GM19035 (cell line): ENCODE measurements around the gene CEP72.
"Not testable (repeated sequence)": the region's sequence is repeated elsewhere in the genome, so short reads cannot be mapped to it uniquely, and the experiment has no call there.

Experiments
- ATAC-seq: cut with Tn5 transposase; IDR thresholded peaks from one replicate; pipeline ENCODE4 v1.9.1; 2021; ENCODE audit not compliant: unreplicated experiment

Gene CEP72

DNA sequence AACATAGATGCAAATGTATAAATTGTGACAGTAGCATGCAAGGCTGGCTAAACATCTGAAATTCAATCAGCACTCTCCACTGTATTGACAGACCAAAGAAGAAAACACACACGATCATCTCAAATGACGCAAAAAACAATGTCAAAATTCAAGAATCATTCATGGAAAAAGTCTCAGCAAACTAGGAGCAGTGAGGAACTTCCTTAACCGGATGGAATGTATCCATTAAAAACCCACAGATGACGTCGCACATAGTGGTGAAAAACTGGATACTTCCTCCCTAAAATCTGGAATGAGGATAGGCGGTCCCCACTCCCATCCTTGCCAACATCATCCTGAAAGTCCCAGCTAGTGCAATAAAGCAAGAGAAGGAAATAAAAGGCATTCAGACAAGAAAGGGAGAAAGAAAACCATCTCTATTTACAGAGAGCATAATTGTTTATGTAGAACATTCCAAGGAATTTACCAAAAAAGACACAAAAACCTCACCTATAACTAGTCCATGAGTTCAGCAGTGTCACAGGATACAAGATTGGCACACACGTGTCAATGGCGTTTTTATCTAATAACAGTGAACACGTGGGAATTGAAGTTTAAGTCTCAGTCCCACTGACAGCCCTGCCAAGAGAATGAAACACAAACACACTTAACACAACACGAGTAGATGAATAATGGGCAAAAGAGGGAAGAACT is 14.1 kb upstream of the CEP72 start:
- no peak for ATAC-seq

DNA sequence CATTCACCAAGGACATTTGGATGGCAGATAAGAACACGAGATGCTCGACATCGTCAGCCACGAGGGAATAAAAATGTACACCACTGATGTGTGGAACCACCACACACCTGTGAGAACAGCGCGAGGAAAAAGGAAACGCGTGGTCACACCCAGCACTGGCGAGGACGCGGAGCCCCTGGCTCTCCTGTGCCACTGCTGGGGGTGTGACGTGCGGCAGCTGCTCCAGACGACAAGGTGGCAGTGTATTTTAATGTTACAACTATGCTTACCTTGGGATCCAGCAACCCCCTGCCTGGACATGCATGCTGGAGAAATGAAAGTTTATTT is 13.6 kb upstream of the CEP72 start:
- ATAC-seq = no peak

- ATAC-seq = no peak
These were observed 11.1 kb upstream of the CEP72 start for GRCh38 chr5:600886-601541.

- no peak for ATAC-seq
These were observed 10.2 kb upstream of the CEP72 start for GRCh38 chr5:601771-602465.

DNA sequence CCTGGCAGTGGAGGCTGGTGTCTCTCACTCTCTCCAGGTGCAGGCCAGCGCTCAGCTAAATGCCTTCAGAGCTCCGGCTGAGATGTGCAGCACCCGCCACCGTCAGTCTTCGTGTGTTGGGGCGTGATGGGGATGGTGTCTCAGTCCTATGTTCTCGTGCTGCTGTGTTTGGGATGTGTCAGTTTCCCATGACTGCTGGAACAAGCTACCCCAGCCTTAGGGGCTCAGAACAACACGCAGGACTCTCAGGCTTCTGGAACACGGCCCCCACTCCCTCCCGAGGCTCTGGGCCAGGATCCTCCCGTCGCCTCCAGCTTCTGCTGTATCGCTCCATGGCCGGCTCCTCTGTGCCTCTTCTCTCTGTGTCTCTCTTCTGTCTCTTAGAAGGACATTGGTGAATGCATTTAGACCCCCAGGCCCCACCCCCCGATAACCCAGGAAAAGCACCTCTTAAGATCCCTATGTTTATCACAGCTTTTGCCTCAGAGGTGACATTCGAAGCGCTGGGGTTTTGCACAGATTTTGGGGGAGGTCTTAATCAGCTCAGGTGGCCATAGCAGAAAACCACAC is 9.6 kb upstream of the CEP72 start:
- ATAC-seq = no peak

- no peak for ATAC-seq
These were observed 8.8 kb upstream of the CEP72 start for GRCh38 chr5:603081-603998.

- ATAC-seq = no peak
These were observed 7.7 kb upstream of the CEP72 start for GRCh38 chr5:604391-604831.

GRCh38 chr5:605090-605489 is 7.0 kb upstream of the CEP72 start:
- ATAC-seq = not testable (repeated sequence)

DNA sequence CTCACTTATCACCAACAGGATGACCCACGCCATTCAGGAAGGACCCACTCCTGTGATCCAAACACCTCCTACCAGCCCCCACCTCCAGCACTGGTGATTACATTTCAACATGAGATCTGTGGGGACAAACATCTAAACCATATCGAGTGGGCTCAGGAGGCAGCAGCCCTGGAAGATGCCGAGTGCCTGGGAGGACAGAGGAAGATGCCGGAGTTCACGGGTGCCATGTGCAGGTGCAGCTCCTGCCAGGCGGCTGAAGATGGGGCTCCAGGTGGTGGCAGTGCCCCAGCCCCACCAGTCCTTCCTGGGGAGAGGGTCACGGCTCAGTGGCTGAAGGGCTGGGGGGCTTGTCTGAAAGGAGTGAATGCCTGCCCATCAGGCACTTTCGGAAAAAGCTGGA is 6.1 kb upstream of the CEP72 start:
- no peak for ATAC-seq

- no peak for ATAC-seq
These were observed 5.4 kb upstream of the CEP72 start for GRCh38 chr5:606526-607399.

DNA sequence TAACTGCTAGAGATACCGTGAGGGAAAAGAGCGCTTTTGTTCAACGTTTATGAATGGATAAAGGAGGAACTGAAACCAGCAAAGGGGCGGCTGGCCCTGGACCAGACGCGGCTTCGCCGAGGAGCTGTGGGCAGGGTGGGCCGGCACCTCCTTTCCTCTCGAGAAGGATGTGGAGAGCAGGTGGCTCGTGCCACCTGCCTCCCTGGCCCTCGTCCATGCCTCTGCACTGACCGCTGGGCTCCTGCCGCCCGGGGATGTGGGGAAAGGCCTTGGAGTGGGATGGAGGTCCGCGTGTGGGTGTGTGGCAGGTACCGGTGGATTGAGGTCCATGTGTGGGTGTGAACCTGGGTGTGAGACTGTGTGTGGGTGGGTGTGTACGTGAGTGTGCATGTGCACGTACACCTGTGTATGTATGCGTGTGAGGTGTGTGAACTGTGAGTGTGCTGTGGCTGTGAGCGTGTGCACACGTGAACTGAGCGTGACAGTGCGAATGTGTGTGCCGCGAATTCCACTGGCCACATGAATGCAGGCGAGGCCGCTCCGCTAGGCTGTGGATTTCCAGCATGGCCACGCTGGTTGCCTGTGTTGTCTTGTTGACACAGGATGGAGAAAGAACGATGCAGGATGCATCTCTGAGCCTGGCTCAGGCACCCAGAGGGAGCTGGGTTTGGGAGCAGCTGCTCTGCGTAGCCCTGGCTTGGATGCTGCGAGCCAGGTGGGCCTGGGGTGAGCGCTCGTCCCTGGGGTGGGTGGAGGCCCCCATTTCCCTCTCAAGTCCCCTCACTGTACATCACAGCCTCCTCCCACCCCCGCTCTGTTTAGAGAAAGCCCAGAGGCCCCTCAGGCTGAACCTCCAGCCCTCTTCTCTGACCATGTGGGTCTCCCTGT is 4.4 kb upstream of the CEP72 start:
- no peak for ATAC-seq

GRCh38 chr5:608429-609370 is 3.4 kb upstream of the CEP72 start:
- ATAC-seq = no peak

DNA sequence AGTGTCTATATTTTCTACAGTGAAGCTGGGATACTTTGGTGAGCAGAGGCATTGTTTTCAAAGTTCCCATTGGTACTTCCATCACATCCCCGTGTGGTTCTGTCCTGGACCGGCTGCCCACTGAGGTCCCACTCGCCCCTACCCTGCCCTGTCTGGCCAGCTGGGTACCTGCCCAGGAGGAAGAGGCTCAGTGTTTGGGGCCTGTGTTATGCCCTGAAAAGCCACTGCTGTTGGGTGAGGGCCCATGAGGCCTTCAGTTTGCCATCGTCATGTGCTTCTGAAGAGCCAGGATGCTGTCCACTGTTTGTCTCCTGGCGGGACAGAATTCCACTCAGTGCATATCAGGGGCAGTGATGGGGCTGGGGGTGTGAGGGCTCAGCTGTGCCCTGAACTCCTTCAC is 2.6 kb upstream of the CEP72 start:
- ATAC-seq = no peak

GRCh38 chr5:610011-610743 is 2.0 kb upstream of the CEP72 start:
- ATAC-seq = no peak

DNA sequence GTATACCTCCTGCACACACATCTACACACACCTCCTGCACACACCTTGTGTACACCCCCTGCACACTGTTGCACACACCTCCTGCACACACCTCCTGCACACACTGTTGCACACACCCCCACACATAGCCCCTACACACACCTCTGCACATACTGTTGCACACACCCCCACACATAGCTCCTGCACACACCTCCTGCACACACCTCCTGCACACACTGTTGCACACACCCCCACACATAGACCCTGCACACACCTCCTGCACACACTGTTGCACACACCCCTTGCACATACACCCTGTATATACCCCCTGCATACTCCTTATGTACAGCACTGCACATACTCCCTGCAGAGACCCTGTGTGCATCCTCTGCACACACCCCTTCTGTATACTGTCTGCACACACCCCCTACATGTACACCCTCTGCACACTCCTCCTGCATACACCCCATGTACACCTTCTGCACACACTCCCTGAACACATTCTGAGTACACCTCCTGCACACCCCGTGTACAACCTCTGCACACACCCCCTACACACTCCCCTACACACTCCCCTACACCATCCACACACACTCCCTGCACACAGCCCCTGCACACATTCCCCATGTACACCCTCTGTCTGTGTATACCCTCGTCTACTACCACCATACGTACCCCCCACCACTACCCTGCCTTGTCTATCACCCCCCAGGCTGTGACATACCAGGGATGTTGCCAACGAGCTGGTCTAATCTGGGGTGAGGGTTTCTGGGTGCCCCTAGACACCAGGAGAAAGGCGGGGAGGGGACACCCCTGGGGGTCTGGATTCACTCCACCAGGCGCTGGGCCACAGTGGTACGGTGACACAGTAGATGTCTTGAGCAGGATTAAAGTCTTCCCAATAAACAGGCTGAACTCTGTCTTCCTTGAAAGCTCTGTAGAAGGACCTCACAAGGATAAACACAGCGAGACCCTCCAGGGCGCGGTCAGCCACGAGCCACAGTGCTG is 1.1 kb upstream of the CEP72 start:
- no peak for ATAC-seq
